ENCODE results near the gene CADPS2.

DNA sequence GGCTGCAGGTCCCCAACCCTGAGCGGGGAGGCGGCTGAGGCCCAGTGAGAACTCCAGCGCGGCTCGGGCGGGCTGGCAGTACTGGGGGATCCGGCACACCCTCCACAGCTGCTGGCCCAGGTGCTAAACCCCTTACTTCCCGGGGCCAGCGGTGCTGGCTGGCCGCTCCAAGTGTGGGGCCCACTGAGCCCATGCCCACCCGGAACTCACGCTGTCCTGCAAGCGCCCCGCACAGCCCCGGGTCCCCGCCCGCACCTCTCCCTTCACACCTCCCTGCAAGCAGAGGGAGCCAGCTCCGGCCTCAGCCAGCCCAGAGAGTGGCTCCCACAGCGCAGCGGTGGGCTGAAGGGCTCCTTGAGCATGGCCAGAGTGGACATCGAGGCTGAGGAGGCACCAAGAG is 212.3 kb downstream of the CADPS2 start:
- TF ChIP-seq, protein P1, sequence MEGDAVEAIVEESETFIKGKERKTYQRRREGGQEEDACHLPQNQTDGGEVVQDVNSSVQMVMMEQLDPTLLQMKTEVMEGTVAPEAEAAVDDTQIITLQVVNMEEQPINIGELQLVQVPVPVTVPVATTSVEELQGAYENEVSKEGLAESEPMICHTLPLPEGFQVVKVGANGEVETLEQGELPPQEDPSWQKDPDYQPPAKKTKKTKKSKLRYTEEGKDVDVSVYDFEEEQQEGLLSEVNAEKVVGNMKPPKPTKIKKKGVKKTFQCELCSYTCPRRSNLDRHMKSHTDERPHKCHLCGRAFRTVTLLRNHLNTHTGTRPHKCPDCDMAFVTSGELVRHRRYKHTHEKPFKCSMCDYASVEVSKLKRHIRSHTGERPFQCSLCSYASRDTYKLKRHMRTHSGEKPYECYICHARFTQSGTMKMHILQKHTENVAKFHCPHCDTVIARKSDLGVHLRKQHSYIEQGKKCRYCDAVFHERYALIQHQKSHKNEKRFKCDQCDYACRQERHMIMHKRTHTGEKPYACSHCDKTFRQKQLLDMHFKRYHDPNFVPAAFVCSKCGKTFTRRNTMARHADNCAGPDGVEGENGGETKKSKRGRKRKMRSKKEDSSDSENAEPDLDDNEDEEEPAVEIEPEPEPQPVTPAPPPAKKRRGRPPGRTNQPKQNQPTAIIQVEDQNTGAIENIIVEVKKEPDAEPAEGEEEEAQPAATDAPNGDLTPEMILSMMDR (conservative IDR thresholded peaks at IDR 0.05 in 1 of 2, IDR thresholded peaks at IDR 0.05 in 1 of 2; ENCODE audit: low read depth in 1 of 2, low read length in 2 of 2): no peak
- TF ChIP-seq EZH2 (IDR thresholded peaks at IDR 0.05; ENCODE audit: low read length, missing control alignments): no peak
